ENCODE measurements around the gene AOAH.

DNA sequence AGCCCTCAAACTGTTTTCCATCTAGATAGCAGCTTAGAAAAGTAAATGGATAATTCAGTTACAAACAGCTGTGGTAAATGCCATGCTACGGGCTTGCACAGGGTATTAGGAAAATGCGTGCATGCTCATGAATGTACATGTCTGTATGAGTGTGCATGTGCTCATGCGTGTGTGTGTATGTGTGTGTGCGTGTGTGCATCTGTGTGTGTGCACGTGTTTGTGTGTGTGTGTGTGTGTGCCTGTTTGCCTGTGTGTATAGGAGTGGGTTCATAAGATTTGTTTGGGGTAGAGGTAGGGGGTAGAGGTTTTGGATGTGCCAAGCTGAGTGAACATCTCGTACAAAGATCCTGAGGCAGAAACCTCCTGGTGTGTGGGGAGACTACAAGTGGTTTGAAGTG is 52.9 kb downstream of the AOAH start:
- TF ChIP-seq, protein P1, sequence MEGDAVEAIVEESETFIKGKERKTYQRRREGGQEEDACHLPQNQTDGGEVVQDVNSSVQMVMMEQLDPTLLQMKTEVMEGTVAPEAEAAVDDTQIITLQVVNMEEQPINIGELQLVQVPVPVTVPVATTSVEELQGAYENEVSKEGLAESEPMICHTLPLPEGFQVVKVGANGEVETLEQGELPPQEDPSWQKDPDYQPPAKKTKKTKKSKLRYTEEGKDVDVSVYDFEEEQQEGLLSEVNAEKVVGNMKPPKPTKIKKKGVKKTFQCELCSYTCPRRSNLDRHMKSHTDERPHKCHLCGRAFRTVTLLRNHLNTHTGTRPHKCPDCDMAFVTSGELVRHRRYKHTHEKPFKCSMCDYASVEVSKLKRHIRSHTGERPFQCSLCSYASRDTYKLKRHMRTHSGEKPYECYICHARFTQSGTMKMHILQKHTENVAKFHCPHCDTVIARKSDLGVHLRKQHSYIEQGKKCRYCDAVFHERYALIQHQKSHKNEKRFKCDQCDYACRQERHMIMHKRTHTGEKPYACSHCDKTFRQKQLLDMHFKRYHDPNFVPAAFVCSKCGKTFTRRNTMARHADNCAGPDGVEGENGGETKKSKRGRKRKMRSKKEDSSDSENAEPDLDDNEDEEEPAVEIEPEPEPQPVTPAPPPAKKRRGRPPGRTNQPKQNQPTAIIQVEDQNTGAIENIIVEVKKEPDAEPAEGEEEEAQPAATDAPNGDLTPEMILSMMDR (IDR thresholded peaks at IDR 0.05) = no peak
- TF ChIP-seq POLR2A (IDR thresholded peaks at IDR 0.05) = no peak

All from adrenal gland (tissue), 5 donors.